DOHH2 (cell line): Measurements from ENCODE around the gene TEX14.

Experiments
- H3F3A ChIP-seq: fragments of 200-600 bp; sonication (generic), shearing (Covaris generic); 2 replicates; pipeline ENCODE4 v1.6.0; 2016; ENCODE audit warnings: antibody characterized with exemption, mild to moderate bottlenecking; ENCODE audit not compliant: control insufficient read depth, insufficient read depth
- H3K27ac ChIP-seq: fragments of 200-600 bp; sonication (generic); 2 replicates; pipeline ENCODE4 v1.5.1; 2014; ENCODE audit warnings: low read depth, mild to moderate bottlenecking, low read length, moderate library complexity
- H3K27me3 ChIP-seq: fragments of 200-600 bp; sonication (generic); 2 replicates; pipeline ENCODE4 v1.6.1; 2014; ENCODE audit warnings: mild to moderate bottlenecking, low read length, mixed read lengths; ENCODE audit not compliant: control insufficient read depth
- H3K36me3 ChIP-seq: fragments of 200-600 bp; sonication (generic); 2 replicates; pipeline ENCODE4 v1.6.1; 2014; ENCODE audit warnings: mild to moderate bottlenecking, low read length, moderate library complexity, mixed read lengths; ENCODE audit not compliant: control insufficient read depth
- H3K4me1 ChIP-seq: fragments of 200-600 bp; sonication (generic); 2 replicates; pipeline ENCODE4 v1.6.1; 2014; ENCODE audit warnings: mild to moderate bottlenecking, low read length, mixed read lengths; ENCODE audit not compliant: control insufficient read depth
- H3K4me2 ChIP-seq: fragments of 200-600 bp; sonication (generic); 2 replicates; pipeline ENCODE4 v1.6.0; 2014; ENCODE audit warnings: mild to moderate bottlenecking, low read length, moderate library complexity
- H3K4me3 ChIP-seq: fragments of 200-600 bp; sonication (generic); 2 replicates; pipeline ENCODE4 v1.5.1; 2014; ENCODE audit warnings: mild to moderate bottlenecking, low read length, mixed read lengths
- H3K79me2 ChIP-seq: fragments of 200-600 bp; sonication (generic); 2 replicates; pipeline ENCODE4 v1.6.1; 2014; ENCODE audit warnings: mild to moderate bottlenecking, low read length, mixed read lengths; ENCODE audit not compliant: control insufficient read depth
- H3K9me2 ChIP-seq: fragments of 200-600 bp; sonication (generic); replicated peaks from 2 replicates; pipeline ENCODE4 v1.6.1; 2014; ENCODE audit warnings: mild to moderate bottlenecking, low read length, mixed read lengths; ENCODE audit not compliant: control insufficient read depth
- H3K9me3 ChIP-seq: fragments of 200-600 bp; sonication (generic); 2 replicates; pipeline ENCODE4 v1.6.1; 2014; ENCODE audit warnings: antibody characterized with exemption, low read length, mixed read lengths; ENCODE audit not compliant: control insufficient read depth, insufficient read depth
- H4K20me1 ChIP-seq: fragments of 200-600 bp; sonication (generic); 2 replicates; pipeline ENCODE4 v1.6.0; 2014; ENCODE audit warnings: low read depth, mild to moderate bottlenecking, antibody characterized with exemption, low read length, moderate library complexity; ENCODE audit not compliant: control insufficient read depth, insufficient read depth
- CTCF ChIP-seq: fragments of 200-600 bp; sonication (generic); IDR thresholded peaks from one replicate; pipeline ENCODE4 v1.5.1; 2014; ENCODE audit warnings: antibody characterized with exemption, mild to moderate bottlenecking, low read depth, low read length; ENCODE audit not compliant: poor library complexity, severe bottlenecking
- EZH2phosphoT487 ChIP-seq: fragments of 200-600 bp; sonication (generic); IDR thresholded peaks from 2 replicates; pipeline ENCODE4 v1.6.1; 2017; ENCODE audit warnings: borderline replicate concordance, mild to moderate bottlenecking, antibody characterized with exemption, low read length, moderate library complexity, mixed read lengths

TEX14 gene

GRCh38 chr17:58516644-58517377 lies 175.0 kb downstream of the TEX14 start:
- no peaks in the 10 kb centered on the region for H3K9me2 ChIP-seq
- TF ChIP-seq EZH2phosphoT487 (no peak), CTCF (no peak)
- H3K27me3 ChIP-seq: no peaks in the 10 kb centered on the region
- H3K9me3 ChIP-seq: no peaks in the 10 kb centered on the region
- H3K27ac ChIP-seq: peak overlapping the region; percentile 53
- peaks cover 6% of the 10 kb centered on the region; the same call in 1 of the 2 replicates for H3F3A ChIP-seq
- H3K4me2 ChIP-seq: peak overlapping the region; percentile 82
- no peaks in the 10 kb centered on the region for H4K20me1 ChIP-seq
- peaks cover 51% of the 10 kb centered on the region for H3K4me1 ChIP-seq
- H3K36me3 ChIP-seq: peaks cover 22% of the 10 kb centered on the region
- peak overlapping the region; percentile 88 for H3K4me3 ChIP-seq
- peaks cover 30% of the 10 kb centered on the region for H3K79me2 ChIP-seq

- H4K20me1 ChIP-seq: no peaks in the 10 kb centered on the region
- H3K4me1 ChIP-seq: peaks cover 58% of the 10 kb centered on the region
- peaks cover 6% of the 10 kb centered on the region; the same call in 1 of the 2 replicates for H3F3A ChIP-seq
- TF ChIP-seq EZH2phosphoT487 (no peak), CTCF (no peak)
- H3K9me3 ChIP-seq: no peaks in the 10 kb centered on the region
- peak overlapping the region; percentile 93; the same call in 1 of the 2 replicates for H3K4me2 ChIP-seq
- H3K9me2 ChIP-seq: no peaks in the 10 kb centered on the region
- no peak overlapping the region for H3K27ac ChIP-seq
- H3K27me3 ChIP-seq: no peaks in the 10 kb centered on the region
- peaks cover 30% of the 10 kb centered on the region for H3K79me2 ChIP-seq
- peaks cover 37% of the 10 kb centered on the region for H3K36me3 ChIP-seq
- H3K4me3 ChIP-seq: no peak overlapping the region
These were observed 176.6 kb downstream of the TEX14 start for GRCh38 chr17:58515286-58515685.

GRCh38 chr17:58514770-58515157 lies 177.1 kb downstream of the TEX14 start:
- Histone ChIP-seq H3K4me1 (peaks cover 53% of the 10 kb centered on the region), H4K20me1 (no peaks in the 10 kb centered on the region), H3K27me3 (no peaks in the 10 kb centered on the region), H3K79me2 (peaks cover 30% of the 10 kb centered on the region), H3K36me3 (peaks cover 42% of the 10 kb centered on the region), H3K9me2 (no peaks in the 10 kb centered on the region), H3K27ac (no peak overlapping the region), H3F3A (peaks cover 6% of the 10 kb centered on the region; the same call in 1 of the 2 replicates), H3K4me2 (peak overlapping the region; percentile 93), H3K4me3 (peak overlapping the region; percentile 94), H3K9me3 (no peaks in the 10 kb centered on the region)
- no peak for TF ChIP-seq EZH2phosphoT487
- TF ChIP-seq CTCF: no peak
